Peyer's patch (tissue), 4 donors: ENCODE results near the gene RNF5. TPM values are rescaled to one million over a fixed set of nuclear protein-coding genes. Genes with fewer than 3 reads are reported as not detected.

Experiments used
- DNase-seq, 3 donors: peaks; one replicate each; pipeline ENCODE4 v3.0.0-alpha.2; 2017 to 2019
- H3K27ac ChIP-seq, 4 donors: fragments of 200-600 bp; sonication (generic); one replicate each; pipeline ENCODE4 v1.5.1; 2016 to 2019
- H3K27me3 ChIP-seq, 2 donors: fragments of 200-600 bp; sonication (generic); one replicate each; pipeline ENCODE4 v1.5.1; 2019
- H3K36me3 ChIP-seq, 3 donors: fragments of 200-600 bp; sonication (generic); one replicate each; pipeline ENCODE4 v1.5.1; 2016 to 2019
- H3K4me1 ChIP-seq, 4 donors: fragments of 200-600 bp; sonication (generic); one replicate each; pipeline ENCODE4 v1.5.1; 2016 to 2019
- H3K4me3 ChIP-seq, 4 donors: fragments of 200-600 bp; sonication (generic); 1 replicate in 3 of 4; 2 replicates in 1 of 4; pipeline ENCODE4 v1.5.1; 2016 to 2019; ENCODE audit warnings: mild to moderate bottlenecking in 1 of 4
- H3K9me3 ChIP-seq, 4 donors: fragments of 200-600 bp; sonication (generic); one replicate each; pipeline ENCODE4 v1.5.1; 2016 to 2019; ENCODE audit warnings: mild to moderate bottlenecking in 1 of 4
- POLR2A ChIP-seq, 2 donors: fragments of 450-650 bp; IDR thresholded peaks; one replicate each; pipeline ENCODE4 v1.5.1; 2017; ENCODE audit warnings: antibody characterized with exemption in 2 of 2, mild to moderate bottlenecking in 2 of 2, moderate library complexity in 2 of 2
- total RNA-seq, 4 donors: library from RNA; depleted of rRNA; stranded (reverse); fragments of >200 nt; gene quantifications; one replicate each; pipeline ENCODE4 v1.1.0, GENCODE V29; 2016
- TF ChIP-seq, protein P1 (sequence below), 6 experiments: fragments of 450-650 bp in 4 of 6; fragments of 200-600 bp in 2 of 6; sonication (generic) in 1 of 6; IDR thresholded peaks; one replicate each; pipeline ENCODE4 v1.5.1; 2017 to 2019; ENCODE audit warnings: antibody characterized with exemption in 6 of 6, mild to moderate bottlenecking in 3 of 6, moderate library complexity in 1 of 6

Gene RNF5
- total RNA-seq, 4 donors from 2014 or later = 84.2 to 199 (median 115) TPM

DNA sequence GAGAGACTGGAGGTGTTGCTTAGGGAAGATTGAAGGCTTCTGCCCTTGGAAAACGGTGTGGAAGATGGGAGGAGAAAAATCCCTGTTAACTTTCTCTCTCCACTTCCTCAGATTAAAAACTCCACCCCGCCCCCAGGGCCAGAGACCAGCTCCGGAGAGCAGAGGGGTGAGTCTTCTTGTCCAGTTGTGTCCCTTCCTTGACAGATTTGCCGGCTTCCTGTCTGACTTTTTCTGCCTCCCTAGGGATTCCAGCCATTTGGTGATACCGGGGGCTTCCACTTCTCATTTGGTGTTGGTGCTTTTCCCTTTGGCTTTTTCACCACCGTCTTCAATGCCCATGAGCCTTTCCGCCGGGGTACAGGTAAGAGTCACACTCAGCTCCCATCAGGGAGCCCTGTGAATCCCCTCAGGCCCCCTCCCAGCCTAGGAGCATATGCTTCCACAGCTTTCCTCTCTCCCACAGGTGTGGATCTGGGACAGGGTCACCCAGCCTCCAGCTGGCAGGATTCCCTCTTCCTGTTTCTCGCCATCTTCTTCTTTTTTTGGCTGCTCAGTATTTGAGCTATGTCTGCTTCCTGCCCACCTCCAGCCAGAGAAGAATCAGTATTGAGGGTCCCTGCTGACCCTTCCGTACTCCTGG is 1.7 kb downstream of the RNF5 start:
- Histone ChIP-seq H3K27ac (no peak overlapping the region), H3K27me3 (no peaks in the 10 kb centered on the region), H3K9me3 (no peaks in the 10 kb centered on the region), H3K4me3 (no peak overlapping the region), H3K4me1 (peaks cover 0 to 40% (median 12%) of the 10 kb centered on the region in 4 donors), H3K36me3 (peaks cover 0 to 44% (median 0%) of the 10 kb centered on the region in 3 donors)
- TF ChIP-seq, protein P1, sequence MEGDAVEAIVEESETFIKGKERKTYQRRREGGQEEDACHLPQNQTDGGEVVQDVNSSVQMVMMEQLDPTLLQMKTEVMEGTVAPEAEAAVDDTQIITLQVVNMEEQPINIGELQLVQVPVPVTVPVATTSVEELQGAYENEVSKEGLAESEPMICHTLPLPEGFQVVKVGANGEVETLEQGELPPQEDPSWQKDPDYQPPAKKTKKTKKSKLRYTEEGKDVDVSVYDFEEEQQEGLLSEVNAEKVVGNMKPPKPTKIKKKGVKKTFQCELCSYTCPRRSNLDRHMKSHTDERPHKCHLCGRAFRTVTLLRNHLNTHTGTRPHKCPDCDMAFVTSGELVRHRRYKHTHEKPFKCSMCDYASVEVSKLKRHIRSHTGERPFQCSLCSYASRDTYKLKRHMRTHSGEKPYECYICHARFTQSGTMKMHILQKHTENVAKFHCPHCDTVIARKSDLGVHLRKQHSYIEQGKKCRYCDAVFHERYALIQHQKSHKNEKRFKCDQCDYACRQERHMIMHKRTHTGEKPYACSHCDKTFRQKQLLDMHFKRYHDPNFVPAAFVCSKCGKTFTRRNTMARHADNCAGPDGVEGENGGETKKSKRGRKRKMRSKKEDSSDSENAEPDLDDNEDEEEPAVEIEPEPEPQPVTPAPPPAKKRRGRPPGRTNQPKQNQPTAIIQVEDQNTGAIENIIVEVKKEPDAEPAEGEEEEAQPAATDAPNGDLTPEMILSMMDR (IDR thresholded peaks at IDR 0.05) = no peak
- TF ChIP-seq POLR2A (IDR thresholded peaks at IDR 0.05) = no peak
- DNase-seq = no peak

DNA sequence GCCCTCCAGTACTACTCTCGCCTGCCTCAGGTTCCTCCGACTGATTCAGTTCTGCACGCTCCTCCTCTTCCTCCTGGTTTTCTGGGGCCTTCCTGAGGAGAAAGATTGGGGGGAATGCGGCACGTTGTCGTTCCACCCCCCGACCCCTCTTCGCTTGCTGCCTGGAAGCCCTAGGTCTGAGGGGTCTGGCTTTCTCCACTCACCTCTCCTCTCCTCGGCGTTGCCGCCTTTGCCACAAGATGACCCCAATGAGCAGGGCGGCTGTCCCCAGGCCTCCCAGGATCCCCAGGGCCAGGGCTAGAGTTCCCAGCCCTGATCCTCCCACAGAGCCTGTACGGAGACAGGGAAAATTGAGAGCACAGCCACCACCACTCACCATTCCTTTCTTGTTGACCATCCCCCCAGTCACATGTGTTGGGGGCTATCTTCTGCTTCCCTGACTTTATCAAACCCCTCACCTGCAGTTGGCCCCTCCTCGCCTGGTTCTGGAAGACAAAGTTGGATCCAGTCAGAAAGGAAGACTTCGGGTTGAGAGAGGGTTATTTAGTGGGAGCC is 3.0 kb downstream of the RNF5 start:
- Histone ChIP-seq H3K27ac (no peak overlapping the region), H3K27me3 (no peaks in the 10 kb centered on the region), H3K4me1 (peaks cover 0 to 39% (median 10%) of the 10 kb centered on the region in 4 donors), H3K36me3 (peaks cover 0 to 49% (median 0%) of the 10 kb centered on the region in 3 donors), H3K9me3 (no peaks in the 10 kb centered on the region), H3K4me3 (no peak overlapping the region)
- peak in 1 of 3 donors; percentile 38 for DNase-seq
- no peak for TF ChIP-seq POLR2A (IDR thresholded peaks at IDR 0.05)
- TF ChIP-seq, protein P1 (IDR thresholded peaks at IDR 0.05) = no peak

DNA sequence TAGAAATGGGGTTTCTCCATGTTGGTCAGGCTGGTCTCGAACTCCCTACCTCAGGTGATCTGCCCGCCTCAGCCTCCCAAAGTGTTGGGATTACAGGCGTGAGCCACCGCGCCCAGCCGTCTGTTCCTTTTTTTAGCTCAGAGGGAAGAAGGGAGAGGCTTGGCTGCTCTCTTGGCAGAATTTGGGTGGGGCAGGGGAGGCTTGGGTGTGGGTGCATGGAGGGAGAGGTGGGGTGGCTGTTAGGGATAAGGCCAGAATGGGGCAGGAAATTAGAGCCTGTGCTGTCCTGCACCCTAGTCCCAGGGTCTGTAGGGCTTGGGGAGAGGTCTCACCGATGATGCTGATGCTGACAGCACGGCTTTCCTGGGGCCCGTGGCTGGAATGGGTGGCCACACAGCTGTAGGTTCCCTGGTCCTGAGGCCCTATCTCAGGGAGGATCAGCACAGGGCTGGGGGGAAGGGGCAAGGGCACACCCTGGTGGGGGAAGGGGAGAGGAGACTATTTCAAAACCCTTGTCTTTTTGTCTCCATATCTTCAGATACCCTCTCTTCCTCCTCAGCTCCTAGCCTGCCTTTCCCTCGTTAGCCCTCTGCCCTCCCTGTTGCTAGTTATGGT is 3.8 kb downstream of the RNF5 start:
- H3K27ac ChIP-seq = no peak overlapping the region
- peaks cover 0 to 36% (median 7%) of the 10 kb centered on the region in 4 donors for H3K4me1 ChIP-seq
- no peaks in the 10 kb centered on the region for H3K27me3 ChIP-seq
- H3K4me3 ChIP-seq = no peak overlapping the region
- no peaks in the 10 kb centered on the region for H3K9me3 ChIP-seq
- no peak for TF ChIP-seq POLR2A (IDR thresholded peaks at IDR 0.05)
- TF ChIP-seq, protein P1 (IDR thresholded peaks at IDR 0.05) = no peak
- peaks cover 0 to 57% (median 0%) of the 10 kb centered on the region in 3 donors for H3K36me3 ChIP-seq
- DNase-seq = peak in 1 of 3 donors; percentile 43

DNA sequence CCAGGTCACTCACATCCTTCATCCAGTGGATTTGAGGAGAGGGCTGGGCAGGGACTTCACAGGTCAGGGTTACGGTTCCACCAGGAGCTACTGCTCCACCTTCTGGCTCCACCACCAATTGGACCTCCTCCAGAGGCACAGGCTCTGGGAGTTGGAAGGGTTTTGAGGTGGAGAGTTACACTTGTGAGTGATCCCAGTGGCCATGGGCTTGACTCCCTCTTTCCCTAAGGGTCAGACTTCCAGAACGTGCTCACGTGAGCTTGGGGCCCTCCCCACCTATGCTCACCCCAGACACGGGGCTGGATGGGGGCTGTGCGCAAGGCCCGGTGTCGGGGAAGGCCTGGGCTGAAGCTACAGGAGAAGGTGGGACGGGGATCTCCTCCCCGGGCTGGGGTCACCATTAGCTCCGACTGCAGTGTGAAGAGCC is 4.4 kb downstream of the RNF5 start:
- H3K9me3 ChIP-seq = no peaks in the 10 kb centered on the region
- peaks cover 0 to 62% (median 0%) of the 10 kb centered on the region in 3 donors for H3K36me3 ChIP-seq
- H3K4me3 ChIP-seq = no peak overlapping the region
- peak in 1 of 3 donors; percentile 34 for DNase-seq
- no peak overlapping the region for H3K27ac ChIP-seq
- H3K4me1 ChIP-seq = peaks cover 0 to 42% (median 6%) of the 10 kb centered on the region in 4 donors
- no peaks in the 10 kb centered on the region for H3K27me3 ChIP-seq
- no peak for TF ChIP-seq POLR2A (IDR thresholded peaks at IDR 0.05)
- TF ChIP-seq, protein P1 (IDR thresholded peaks at IDR 0.05) = no peak

DNA sequence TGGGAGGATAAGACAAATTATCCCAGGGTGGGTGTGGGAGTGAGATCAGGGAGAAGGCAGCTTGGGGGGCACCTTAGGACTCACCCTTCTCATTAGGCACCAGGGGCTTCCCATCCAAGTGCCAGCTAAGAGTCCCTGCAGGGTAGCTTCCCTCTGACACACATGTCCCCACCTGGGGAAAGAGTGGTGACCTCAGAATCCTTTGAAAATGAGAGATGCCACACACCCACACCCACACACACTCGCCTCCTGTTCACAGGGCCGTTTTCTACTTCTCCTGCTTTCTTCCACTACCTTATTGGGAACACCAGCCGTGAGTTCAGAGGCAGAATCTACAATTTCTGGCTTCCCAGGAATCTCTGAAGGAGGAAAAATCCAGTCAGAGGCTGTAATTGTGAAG is 4.8 kb downstream of the RNF5 start:
- H3K4me3 ChIP-seq = no peak overlapping the region
- no peaks in the 10 kb centered on the region for H3K9me3 ChIP-seq
- H3K4me1 ChIP-seq = peaks cover 0 to 46% (median 6%) of the 10 kb centered on the region in 4 donors
- DNase-seq = no peak
- H3K27ac ChIP-seq = peak overlapping the region in 1 of 4 donors; percentile 2
- H3K27me3 ChIP-seq = no peaks in the 10 kb centered on the region
- H3K36me3 ChIP-seq = peaks cover 0 to 66% (median 0%) of the 10 kb centered on the region in 3 donors
- TF ChIP-seq, protein P1 (IDR thresholded peaks at IDR 0.05) = no peak
- TF ChIP-seq POLR2A (IDR thresholded peaks at IDR 0.05) = no peak
